ENCODE data around the gene OR14J1. TPM values are rescaled to one million over a fixed set of nuclear protein-coding genes. Genes with fewer than 3 reads are reported as not detected.
"Not testable (repeated sequence)": the region's sequence is repeated elsewhere in the genome, so short reads cannot be mapped to it uniquely, and the experiment has no call there.

The OR14J1 gene
- total RNA-seq, 4 donors from 2014 or later = not detected

DNA sequence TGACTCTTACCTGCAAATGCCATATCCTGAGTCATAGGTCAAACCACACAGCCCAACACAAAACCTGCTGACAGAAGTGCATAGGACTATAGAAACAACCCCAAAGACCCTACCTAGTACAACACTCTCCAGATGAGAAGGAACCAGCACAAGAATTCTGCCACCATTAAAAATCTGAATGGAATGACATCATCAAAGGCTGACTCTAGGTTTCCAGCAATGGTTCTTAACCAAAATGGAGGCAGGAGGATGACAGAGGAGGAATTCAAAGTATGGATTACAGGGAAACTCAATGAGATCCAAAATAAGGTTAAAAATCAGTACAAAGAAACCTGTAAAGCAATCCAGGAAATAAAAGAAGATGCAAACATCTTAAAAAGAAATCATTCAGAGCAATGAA, 31.2 kb downstream of the OR14J1 start:
- Histone ChIP-seq H3K27me3 (peaks cover 0 to 3% (median 0%) of the 10 kb centered on the region in 4 donors), H3K9me3 (no peaks in the 10 kb centered on the region), H3K4me3 (no peak overlapping the region), H3K36me3 (no peaks in the 10 kb centered on the region), H3K4me1 (no peaks in the 10 kb centered on the region), H3K27ac (replicated peaks in 1 of 4) (no peak overlapping the region)
- no peak for DNase-seq (ENCODE audit: extremely low spot score)
- intact Hi-C loops (cut with DNase I) = no loop called here
- no peak for TF ChIP-seq EP300 (IDR thresholded peaks at IDR 0.05)
- TF ChIP-seq, protein P1, sequence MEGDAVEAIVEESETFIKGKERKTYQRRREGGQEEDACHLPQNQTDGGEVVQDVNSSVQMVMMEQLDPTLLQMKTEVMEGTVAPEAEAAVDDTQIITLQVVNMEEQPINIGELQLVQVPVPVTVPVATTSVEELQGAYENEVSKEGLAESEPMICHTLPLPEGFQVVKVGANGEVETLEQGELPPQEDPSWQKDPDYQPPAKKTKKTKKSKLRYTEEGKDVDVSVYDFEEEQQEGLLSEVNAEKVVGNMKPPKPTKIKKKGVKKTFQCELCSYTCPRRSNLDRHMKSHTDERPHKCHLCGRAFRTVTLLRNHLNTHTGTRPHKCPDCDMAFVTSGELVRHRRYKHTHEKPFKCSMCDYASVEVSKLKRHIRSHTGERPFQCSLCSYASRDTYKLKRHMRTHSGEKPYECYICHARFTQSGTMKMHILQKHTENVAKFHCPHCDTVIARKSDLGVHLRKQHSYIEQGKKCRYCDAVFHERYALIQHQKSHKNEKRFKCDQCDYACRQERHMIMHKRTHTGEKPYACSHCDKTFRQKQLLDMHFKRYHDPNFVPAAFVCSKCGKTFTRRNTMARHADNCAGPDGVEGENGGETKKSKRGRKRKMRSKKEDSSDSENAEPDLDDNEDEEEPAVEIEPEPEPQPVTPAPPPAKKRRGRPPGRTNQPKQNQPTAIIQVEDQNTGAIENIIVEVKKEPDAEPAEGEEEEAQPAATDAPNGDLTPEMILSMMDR (IDR thresholded peaks at IDR 0.05) = no peak
- TF ChIP-seq POLR2AphosphoS5 (IDR thresholded peaks at IDR 0.05) = no peak
- no peak for TF ChIP-seq POLR2A (IDR thresholded peaks at IDR 0.05; ENCODE audit: low read depth)

DNA sequence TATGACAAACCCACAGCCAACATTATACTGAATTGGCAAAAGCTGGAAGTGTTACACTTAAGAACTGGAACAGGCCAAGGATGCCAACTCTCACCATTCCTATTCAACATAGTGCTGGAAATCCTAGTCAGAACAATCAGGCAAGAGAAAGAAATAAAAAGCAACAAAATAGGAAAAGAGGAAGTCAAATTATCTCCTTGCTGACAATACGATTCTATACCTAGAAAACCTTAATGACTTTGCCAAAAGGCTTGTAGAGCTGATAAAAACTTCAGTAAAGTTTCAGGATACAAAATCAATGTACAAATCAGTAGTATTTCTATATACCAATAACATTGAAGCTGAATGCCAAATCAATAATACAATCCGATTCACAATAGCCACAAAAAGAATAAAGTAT, 34.8 kb downstream of the OR14J1 start:
- no peak for TF ChIP-seq POLR2AphosphoS5 (IDR thresholded peaks at IDR 0.05)
- no peak for TF ChIP-seq POLR2A (IDR thresholded peaks at IDR 0.05; ENCODE audit: low read depth)
- no peak for TF ChIP-seq EP300 (IDR thresholded peaks at IDR 0.05)
- TF ChIP-seq, protein P1 (IDR thresholded peaks at IDR 0.05) = no peak
- intact Hi-C loops (cut with DNase I) = no loop called here
- Histone ChIP-seq H3K4me1 (no peaks in the 10 kb centered on the region), H3K4me3 (no peak overlapping the region), H3K9me3 (no peaks in the 10 kb centered on the region), H3K27ac (replicated peaks in 1 of 4) (no peak overlapping the region), H3K36me3 (no peaks in the 10 kb centered on the region), H3K27me3 (peaks cover 0 to 3% (median 0%) of the 10 kb centered on the region in 4 donors)
- no peak for DNase-seq (ENCODE audit: extremely low spot score)
- 72% methylated on average over 2 of the region's 2 CpGs for WGBS

DNA sequence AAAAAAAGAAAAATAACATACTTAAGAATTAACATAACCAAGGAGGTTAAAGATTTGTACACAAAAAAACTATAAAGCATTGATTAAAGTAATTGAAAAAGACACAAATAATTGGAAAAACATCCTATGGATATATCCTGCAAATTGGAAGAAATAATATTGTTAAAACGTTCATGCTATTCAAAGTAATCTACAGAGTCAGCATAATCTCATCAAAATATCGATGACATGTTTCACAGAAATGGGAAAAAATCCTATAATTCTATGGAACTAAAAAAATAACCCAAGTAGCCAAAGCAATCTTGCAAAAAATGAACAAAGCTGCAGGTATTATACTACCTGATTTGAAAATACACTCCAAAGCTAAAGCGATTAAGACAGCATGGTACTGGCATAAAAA, 43.9 kb downstream of the OR14J1 start:
- no peak overlapping the region for H3K27ac ChIP-seq (replicated peaks in 1 of 4)
- no peak for TF ChIP-seq POLR2AphosphoS5 (IDR thresholded peaks at IDR 0.05)
- H3K9me3 ChIP-seq = peaks cover 0 to 11% (median 3%) of the 10 kb centered on the region in 4 donors
- H3K4me3 ChIP-seq = no peak overlapping the region
- H3K4me1 ChIP-seq = no peaks in the 10 kb centered on the region
- WGBS = 61% methylated on average over 3 of the region's 3 CpGs
- no peaks in the 10 kb centered on the region for H3K27me3 ChIP-seq
- no peak for DNase-seq (ENCODE audit: extremely low spot score)
- intact Hi-C loops (cut with DNase I) = no loop called here
- H3K36me3 ChIP-seq = no peaks in the 10 kb centered on the region

DNA sequence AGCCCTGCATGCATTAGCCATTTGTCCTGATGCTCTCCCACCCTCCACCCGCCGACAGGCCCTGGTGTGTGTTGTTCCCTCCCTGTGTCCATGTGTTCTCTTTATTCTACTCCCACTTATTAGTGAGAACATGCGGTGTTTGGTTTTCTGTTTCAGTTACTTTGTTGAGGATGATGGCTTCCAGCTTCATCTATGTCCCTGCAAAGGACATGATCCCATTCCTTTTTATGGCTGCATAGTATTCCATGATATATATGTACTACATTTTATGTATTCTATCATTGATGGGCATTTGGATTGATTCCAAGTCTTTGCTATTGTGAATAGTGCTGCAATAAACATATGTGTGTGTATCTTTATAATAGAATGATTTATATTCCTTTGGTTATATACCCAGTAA, 47.8 kb downstream of the OR14J1 start:
- H3K4me3 ChIP-seq; DNase-seq (ENCODE audit: extremely low spot score); H3K27ac ChIP-seq (replicated peaks in 1 of 4); H3K27me3 ChIP-seq; H3K36me3 ChIP-seq; intact Hi-C loops (cut with DNase I); H3K4me1 ChIP-seq: not testable (repeated sequence)
- WGBS = 89% methylated on average over 3 of the region's 3 CpGs
- H3K9me3 ChIP-seq = peaks cover 0 to 18% (median 11%) of the 10 kb centered on the region in 4 donors

DNA sequence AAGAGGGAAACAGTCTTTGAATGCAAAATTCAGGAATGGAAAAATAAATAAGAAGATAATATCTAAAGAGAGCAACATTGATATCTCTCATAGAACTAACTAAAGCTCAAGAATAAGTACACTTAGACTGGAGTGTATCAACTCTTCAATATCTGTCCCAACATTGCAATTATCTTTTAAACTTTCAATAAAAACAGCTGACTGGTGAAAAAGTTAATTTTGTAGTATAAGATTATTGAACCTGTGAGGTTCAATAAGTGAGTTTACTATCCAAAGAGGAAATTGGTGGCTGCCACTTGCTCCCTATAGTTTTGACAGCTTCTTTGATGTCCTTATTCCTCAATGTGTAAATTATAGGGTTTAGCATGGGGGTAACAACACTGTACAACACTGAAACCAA, 53.5 kb downstream of the OR14J1 start:
- TF ChIP-seq, protein P1 (IDR thresholded peaks at IDR 0.05) = no peak
- TF ChIP-seq EP300 (IDR thresholded peaks at IDR 0.05) = no peak
- TF ChIP-seq POLR2A (IDR thresholded peaks at IDR 0.05; ENCODE audit: low read depth) = no peak
- TF ChIP-seq POLR2AphosphoS5 (IDR thresholded peaks at IDR 0.05) = no peak
- Histone ChIP-seq H3K4me1 (no peaks in the 10 kb centered on the region), H3K27ac (replicated peaks in 1 of 4) (no peak overlapping the region), H3K4me3 (no peak overlapping the region), H3K9me3 (peaks cover 0 to 18% (median 7%) of the 10 kb centered on the region in 4 donors), H3K27me3 (peaks cover 0 to 5% (median 2%) of the 10 kb centered on the region in 4 donors), H3K36me3 (no peaks in the 10 kb centered on the region)
- no peak for DNase-seq (ENCODE audit: extremely low spot score)
- intact Hi-C loops (cut with DNase I) = no loop called here

DNA sequence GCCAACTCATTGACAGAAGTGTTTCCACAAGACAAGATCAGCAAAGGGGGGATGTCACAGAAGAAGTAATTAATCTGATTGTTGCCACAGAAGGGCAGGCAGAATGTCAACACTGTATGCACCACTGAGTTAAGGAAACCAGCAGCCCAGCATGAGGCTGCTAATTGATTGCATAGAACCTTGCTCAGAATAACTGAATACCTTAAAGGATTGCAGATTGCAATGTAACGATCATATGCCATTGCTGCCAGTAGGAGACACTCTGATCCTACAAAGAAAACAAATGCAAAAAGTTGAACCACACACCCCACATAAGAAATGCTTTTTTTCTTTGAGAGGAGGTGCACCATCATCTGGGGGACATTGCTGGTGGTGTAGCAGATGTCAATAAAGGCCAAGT, 54.1 kb downstream of the OR14J1 start:
- Histone ChIP-seq H3K36me3 (no peaks in the 10 kb centered on the region), H3K27ac (replicated peaks in 1 of 4) (no peak overlapping the region), H3K27me3 (peaks cover 0 to 5% (median 2%) of the 10 kb centered on the region in 4 donors), H3K4me1 (no peaks in the 10 kb centered on the region), H3K4me3 (no peak overlapping the region), H3K9me3 (peaks cover 0 to 11% (median 2%) of the 10 kb centered on the region in 4 donors)
- TF ChIP-seq POLR2A (IDR thresholded peaks at IDR 0.05; ENCODE audit: low read depth) (no peak), EP300 (IDR thresholded peaks at IDR 0.05) (no peak), POLR2AphosphoS5 (IDR thresholded peaks at IDR 0.05) (no peak)
- TF ChIP-seq, protein P1 (IDR thresholded peaks at IDR 0.05) = no peak
- DNase-seq (ENCODE audit: extremely low spot score) = no peak
- WGBS = 20% methylated on average over 1 of the region's 1 CpG
- intact Hi-C loops (cut with DNase I) = no loop called here
